Effector memory CD8-positive, alpha-beta T cell (primary cell): ENCODE measurements around the gene PLA2G4E.
A peak's percentile ranks its signal among the peaks of the same experiment; 100 is the strongest.

ENCODE experiments used
- ATAC-seq: fragments of 150-1000 bp; cut with Tn5 transposase; replicated peaks from 2 replicates; pipeline ENCODE4 v1.10.0; 2021; ENCODE audit warnings: mild to moderate bottlenecking, moderate library complexity
- DNase-seq, 3 experiments: peaks; one replicate each; pipeline ENCODE4 v3.0.0; 2021
- H3K27ac Mint-ChIP-seq, 2 donors: one replicate each; pipeline ENCODE4 v1.8.0; 2022; ENCODE audit warnings: mild to moderate bottlenecking in 2 of 2, mixed read lengths in 2 of 2, moderate library complexity in 2 of 2
- H3K27me3 Mint-ChIP-seq, 2 donors: one replicate each; pipeline ENCODE4 v1.8.0; 2022; ENCODE audit warnings: mixed read lengths in 2 of 2
- H3K36me3 Mint-ChIP-seq: one replicate; pipeline ENCODE4 v1.8.0; 2022; ENCODE audit warnings: mild to moderate bottlenecking, moderate library complexity, mixed read lengths; ENCODE audit not compliant: insufficient read depth
- H3K4me1 Mint-ChIP-seq, 2 donors: one replicate each; pipeline ENCODE4 v1.8.0; 2022; ENCODE audit warnings: low read depth in 2 of 2, mixed read lengths in 2 of 2
- H3K4me3 Mint-ChIP-seq, 2 donors: one replicate each; pipeline ENCODE4 v1.8.0; 2022; ENCODE audit warnings: mild to moderate bottlenecking in 2 of 2, mixed read lengths in 2 of 2, moderate library complexity in 2 of 2
- H3K9me3 Mint-ChIP-seq, 2 donors: one replicate each; pipeline ENCODE4 v1.8.0; 2022; ENCODE audit warnings: mixed read lengths in 2 of 2

The PLA2G4E gene

GRCh38 chr15:42027521-42027920 lies 6.7 kb upstream of the PLA2G4E start:
- no peak for ATAC-seq
- H3K27me3 Mint-ChIP-seq: peaks cover 20 to 35% of the 10 kb centered on the region in 2 donors
- H3K9me3 Mint-ChIP-seq: no peaks in the 10 kb centered on the region
- H3K27ac Mint-ChIP-seq: no peak overlapping the region
- DNase-seq: no peak
- no peaks in the 10 kb centered on the region for H3K4me1 Mint-ChIP-seq
- H3K36me3 Mint-ChIP-seq: no peaks in the 10 kb centered on the region
- H3K4me3 Mint-ChIP-seq: no peak overlapping the region

DNA sequence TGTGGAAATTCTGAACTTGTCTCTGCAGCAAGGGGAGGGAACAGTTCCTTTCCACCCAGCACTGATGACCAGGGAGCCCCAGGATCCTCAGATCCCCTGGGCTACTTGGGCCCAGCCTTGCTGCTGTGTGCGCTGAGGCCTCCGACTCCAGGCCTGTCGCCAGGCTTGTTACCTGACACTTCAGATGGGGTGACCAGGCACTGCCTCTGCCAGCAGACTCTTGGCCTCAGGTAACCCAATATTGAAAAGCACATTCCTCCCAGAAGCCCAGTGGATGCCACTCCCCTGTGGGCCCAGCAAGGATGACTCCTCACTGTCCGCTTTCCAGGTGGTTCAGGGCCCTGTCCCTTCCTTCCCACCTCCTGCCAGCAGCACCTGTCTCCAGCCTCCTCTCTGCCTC lies 3.5 kb upstream of the PLA2G4E start:
- no peaks in the 10 kb centered on the region for H3K9me3 Mint-ChIP-seq
- no peak overlapping the region for H3K4me3 Mint-ChIP-seq
- DNase-seq (no peak), ATAC-seq (no peak)
- H3K27ac Mint-ChIP-seq: no peak overlapping the region
- H3K4me1 Mint-ChIP-seq: no peaks in the 10 kb centered on the region
- H3K27me3 Mint-ChIP-seq: peaks cover 19 to 29% of the 10 kb centered on the region in 2 donors
- no peaks in the 10 kb centered on the region for H3K36me3 Mint-ChIP-seq

DNA sequence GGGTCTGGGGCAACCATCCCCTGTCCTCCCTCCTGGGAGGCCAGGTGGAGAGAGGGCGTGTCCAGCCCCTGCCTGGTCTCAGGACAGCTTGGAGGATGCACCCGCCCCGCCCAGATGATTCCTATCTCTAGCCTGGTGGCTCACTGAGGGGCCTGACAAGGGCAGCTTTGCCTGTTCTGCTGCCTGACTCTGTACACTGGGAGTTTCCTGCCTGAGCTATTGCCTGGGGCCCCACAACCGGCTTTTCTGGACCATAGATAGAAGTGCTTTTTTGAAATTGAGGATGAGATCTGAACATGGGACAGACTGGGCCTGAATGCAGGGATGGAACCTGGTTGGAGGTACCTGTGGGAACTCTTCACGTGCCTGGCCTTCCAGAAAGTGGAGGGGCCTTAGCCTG lies 751 bp upstream of the PLA2G4E start:
- Mint-ChIP-seq H3K4me3 (no peak overlapping the region), H3K9me3 (no peaks in the 10 kb centered on the region), H3K4me1 (no peaks in the 10 kb centered on the region), H3K27me3 (peaks cover 16 to 24% of the 10 kb centered on the region in 2 donors), H3K36me3 (no peaks in the 10 kb centered on the region), H3K27ac (no peak overlapping the region)
- ATAC-seq (no peak), DNase-seq (no peak)

- H3K9me3 Mint-ChIP-seq: no peaks in the 10 kb centered on the region
- H3K27me3 Mint-ChIP-seq: peaks cover 18 to 33% of the 10 kb centered on the region in 2 donors
- no peak overlapping the region for H3K27ac Mint-ChIP-seq
- H3K4me1 Mint-ChIP-seq: no peaks in the 10 kb centered on the region
- DNase-seq (no peak), ATAC-seq (no peak)
- no peaks in the 10 kb centered on the region for H3K36me3 Mint-ChIP-seq
- no peak overlapping the region for H3K4me3 Mint-ChIP-seq
These were observed 2.3 kb downstream of the PLA2G4E start for GRCh38 chr15:42018306-42019224.

- no peaks in the 10 kb centered on the region for H3K4me1 Mint-ChIP-seq
- no peaks in the 10 kb centered on the region for H3K36me3 Mint-ChIP-seq
- H3K9me3 Mint-ChIP-seq: no peaks in the 10 kb centered on the region
- H3K4me3 Mint-ChIP-seq: no peak overlapping the region
- no peak overlapping the region for H3K27ac Mint-ChIP-seq
- peaks cover 18 to 33% of the 10 kb centered on the region in 2 donors for H3K27me3 Mint-ChIP-seq
- ATAC-seq (no peak), DNase-seq (no peak)
These were observed 3.9 kb downstream of the PLA2G4E start for GRCh38 chr15:42016971-42017370.

GRCh38 chr15:42014406-42014805 lies 6.4 kb downstream of the PLA2G4E start:
- Mint-ChIP-seq H3K36me3 (peaks cover 3% of the 10 kb centered on the region), H3K27ac (no peak overlapping the region), H3K4me1 (peaks cover 3 to 4% of the 10 kb centered on the region in 2 donors), H3K9me3 (no peaks in the 10 kb centered on the region), H3K4me3 (no peak overlapping the region), H3K27me3 (peaks cover 18 to 26% of the 10 kb centered on the region in 2 donors)
- ATAC-seq: no peak
- DNase-seq: no peak

DNA sequence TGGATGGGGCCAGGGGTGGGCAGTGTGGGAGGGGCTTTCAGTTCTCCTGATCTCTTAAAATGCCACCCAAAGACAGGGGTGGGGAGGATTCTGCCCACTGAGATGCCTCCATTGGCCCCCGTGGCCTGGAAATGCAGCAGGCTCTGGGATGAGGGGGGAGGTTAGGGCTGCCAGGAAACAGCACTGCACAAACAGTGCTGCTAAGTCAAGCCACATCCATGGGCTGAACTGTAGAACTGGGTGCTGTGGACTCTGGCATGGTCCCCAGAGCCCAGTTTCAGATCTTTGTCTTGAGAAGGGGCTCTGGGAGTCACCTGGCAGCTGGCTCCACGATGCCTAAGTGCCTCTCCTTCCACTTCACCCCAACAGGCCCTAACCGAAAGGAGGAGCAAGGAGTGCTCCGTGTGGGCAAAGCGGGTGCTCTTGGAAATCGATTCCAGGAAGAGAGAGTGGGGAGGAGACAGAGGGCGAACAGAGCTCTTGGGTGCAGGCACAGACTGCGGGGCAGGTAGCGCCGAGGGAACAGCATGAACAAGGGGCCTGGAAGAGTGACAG lies 7.8 kb downstream of the PLA2G4E start:
- DNase-seq (no peak), ATAC-seq (no peak)
- Mint-ChIP-seq H3K9me3 (no peaks in the 10 kb centered on the region), H3K4me3 (no peak overlapping the region), H3K27me3 (peaks cover 18 to 26% of the 10 kb centered on the region in 2 donors), H3K36me3 (peaks cover 3% of the 10 kb centered on the region), H3K4me1 (peaks cover 3 to 4% of the 10 kb centered on the region in 2 donors), H3K27ac (no peak overlapping the region)

- ATAC-seq: no peak
- Mint-ChIP-seq H3K27me3 (peaks cover 15 to 22% of the 10 kb centered on the region in 2 donors), H3K9me3 (no peaks in the 10 kb centered on the region), H3K4me3 (no peak overlapping the region), H3K36me3 (peaks cover 3% of the 10 kb centered on the region), H3K27ac (no peak overlapping the region), H3K4me1 (peaks cover 3 to 4% of the 10 kb centered on the region in 2 donors)
- no peak for DNase-seq
These were observed 8.6 kb downstream of the PLA2G4E start for GRCh38 chr15:42012241-42012640.

GRCh38 chr15:42011074-42011473 lies 9.8 kb downstream of the PLA2G4E start:
- Mint-ChIP-seq H3K36me3 (peaks cover 5% of the 10 kb centered on the region), H3K4me1 (peaks cover 3 to 4% of the 10 kb centered on the region in 2 donors), H3K27ac (no peak overlapping the region), H3K4me3 (no peak overlapping the region), H3K9me3 (no peaks in the 10 kb centered on the region), H3K27me3 (peaks cover 8 to 13% of the 10 kb centered on the region in 2 donors)
- DNase-seq (no peak), ATAC-seq (no peak)

- Mint-ChIP-seq H3K9me3 (no peaks in the 10 kb centered on the region), H3K4me3 (no peak overlapping the region), H3K4me1 (peaks cover 3 to 4% of the 10 kb centered on the region in 2 donors), H3K27me3 (peaks cover 7 to 12% of the 10 kb centered on the region in 2 donors), H3K36me3 (peaks cover 7% of the 10 kb centered on the region), H3K27ac (no peak overlapping the region)
- no peak for DNase-seq
- no peak for ATAC-seq
These were observed 10.4 kb downstream of the PLA2G4E start for GRCh38 chr15:42010434-42010833.

- H3K27me3 Mint-ChIP-seq: peaks cover 0 to 2% of the 10 kb centered on the region in 2 donors
- peaks cover 3 to 4% of the 10 kb centered on the region in 2 donors for H3K4me1 Mint-ChIP-seq
- peak overlapping the region; percentile 11 to 39 for H3K27ac Mint-ChIP-seq
- ATAC-seq (no peak), DNase-seq (no peak)
- no peaks in the 10 kb centered on the region for H3K9me3 Mint-ChIP-seq
- H3K4me3 Mint-ChIP-seq: no peak overlapping the region
- peaks cover 7% of the 10 kb centered on the region for H3K36me3 Mint-ChIP-seq
These were observed 11.4 kb downstream of the PLA2G4E start for GRCh38 chr15:42009474-42009873.

DNA sequence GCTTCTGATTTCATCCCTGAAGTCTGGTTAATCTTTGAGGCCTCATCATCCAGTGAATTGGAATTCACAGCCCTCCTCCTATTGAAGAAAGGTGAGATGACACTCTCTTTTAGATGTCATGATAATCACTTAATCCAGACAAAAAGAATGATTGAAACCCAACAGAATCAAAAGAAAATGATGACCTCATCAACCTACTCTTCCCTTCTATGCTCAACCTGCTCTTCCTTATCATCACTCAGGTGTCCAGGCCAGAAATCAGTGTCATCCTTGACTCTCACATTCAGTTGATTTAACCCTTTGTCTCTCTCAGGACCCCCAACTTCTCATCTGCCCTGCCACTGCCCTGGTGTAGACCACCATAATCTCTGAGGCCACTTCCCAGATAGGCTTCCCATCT lies 11.8 kb downstream of the PLA2G4E start:
- peaks cover 3 to 4% of the 10 kb centered on the region in 2 donors for H3K4me1 Mint-ChIP-seq
- peak overlapping the region in 1 of 2 donors; percentile 11 for H3K27ac Mint-ChIP-seq

DNA sequence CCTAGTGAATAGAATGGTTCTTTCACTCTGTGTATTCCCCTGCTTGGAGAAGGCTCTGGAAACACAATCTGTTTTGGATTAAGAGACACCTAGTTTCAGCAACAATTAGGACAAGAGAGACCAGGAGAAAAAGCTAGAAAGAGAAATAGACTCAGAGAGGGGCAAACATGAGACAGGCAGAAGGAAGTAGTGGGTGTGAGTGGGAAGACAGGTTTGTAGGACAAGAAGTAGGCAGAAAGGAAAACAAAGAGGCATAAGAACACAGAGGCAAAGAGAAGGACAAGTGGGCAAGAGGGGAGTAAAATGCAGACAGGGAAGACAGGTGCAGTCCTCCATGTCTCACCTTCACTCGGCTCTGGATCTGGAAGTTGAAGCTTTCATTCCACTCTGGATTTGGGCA lies 13.5 kb downstream of the PLA2G4E start:
- no peak for ATAC-seq

More for the DNA sequence above, 11.8 kb downstream of the PLA2G4E start:
- Mint-ChIP-seq H3K9me3 (no peaks in the 10 kb centered on the region), H3K36me3 (peaks cover 7% of the 10 kb centered on the region), H3K4me3 (no peak overlapping the region), H3K27me3 (no peaks in the 10 kb centered on the region)
- DNase-seq (no peak), ATAC-seq (no peak)

GRCh38 chr15:42002333-42002732 lies 18.5 kb downstream of the PLA2G4E start:
- Mint-ChIP-seq H3K4me1 (no peaks in the 10 kb centered on the region), H3K36me3 (peaks cover 6% of the 10 kb centered on the region), H3K9me3 (no peaks in the 10 kb centered on the region), H3K27ac (peak overlapping the region in 1 of 2 donors; percentile 6), H3K4me3 (no peak overlapping the region), H3K27me3 (peaks cover 26 to 32% of the 10 kb centered on the region in 2 donors)
- no peak for ATAC-seq
- DNase-seq: no peak

More for the DNA sequence above, 13.5 kb downstream of the PLA2G4E start:
- Mint-ChIP-seq H3K4me3 (no peak overlapping the region), H3K27ac (peak overlapping the region in 1 of 2 donors; percentile 41), H3K27me3 (no peaks in the 10 kb centered on the region), H3K4me1 (peaks cover 3 to 4% of the 10 kb centered on the region in 2 donors), H3K9me3 (no peaks in the 10 kb centered on the region), H3K36me3 (peaks cover 7% of the 10 kb centered on the region)
- DNase-seq: no peak
